ENCODE data around the gene GLB1L2.
"Not testable (repeated sequence)": the region's sequence is repeated elsewhere in the genome, so short reads cannot be mapped to it uniquely, and the experiment has no call there.

Gene GLB1L2

GRCh38 chr11:134331354-134332188 lies at the start of gene GLB1L2:
Gene GLB1L2, plus strand, starts transcription at chr11:134331988. Its CDS starts 74 bp downstream, at chr11:134332062.
- H3K9me2 ChIP-seq (ENCODE audit: low read depth, low read length), result no peaks in the 10 kb centered on the region
- no peaks in the 10 kb centered on the region for H4K20me1 ChIP-seq (ENCODE audit: insufficient read depth, low read length)

GRCh38 chr11:134282121-134283045 lies 49.4 kb upstream of the GLB1L2 start:
- no peak overlapping the region for H3K9ac ChIP-seq (ENCODE audit: low read length)
- no peak overlapping the region for H3K4me3 ChIP-seq (ENCODE audit: low read depth, low read length, poor library complexity, severe bottlenecking)
- H3K27me3 ChIP-seq (ENCODE audit: insufficient read depth, low read length), result no peaks in the 10 kb centered on the region
- no peaks in the 10 kb centered on the region for H3K79me2 ChIP-seq (ENCODE audit: insufficient read depth, low read length)
- H3K36me3 ChIP-seq (ENCODE audit: insufficient read depth, low read length), result no peaks in the 10 kb centered on the region
- H3F3A ChIP-seq (ENCODE audit: insufficient read depth, low read length), result no peaks in the 10 kb centered on the region
- no peak overlapping the region for H3K27ac ChIP-seq (ENCODE audit: low read depth, low read length, poor library complexity, severe bottlenecking)
- TF ChIP-seq CTCF (IDR thresholded peaks at IDR 0.05; ENCODE audit: low read length) (no peak), EZH2 (IDR thresholded peaks at IDR 0.05; ENCODE audit: borderline replicate concordance, low read length) (no peak)
- H3K4me1 ChIP-seq (ENCODE audit: insufficient read depth, low read length, severe bottlenecking), result no peaks in the 10 kb centered on the region
- no peaks in the 10 kb centered on the region for H3K9me3 ChIP-seq (ENCODE audit: low read length)
- H2AFZ ChIP-seq (ENCODE audit: low read length), result no peak overlapping the region
- no peak overlapping the region for H3K4me2 ChIP-seq (ENCODE audit: low read length)
- no peaks in the 10 kb centered on the region for H3K9me2 ChIP-seq (ENCODE audit: low read depth, low read length)
- no peaks in the 10 kb centered on the region for H4K20me1 ChIP-seq (ENCODE audit: insufficient read depth, low read length)

More at GRCh38 chr11:134331354-134332188, at the start of gene GLB1L2:
- Histone ChIP-seq H3K4me3 (ENCODE audit: low read depth, low read length, poor library complexity, severe bottlenecking) (no peak within 1 kb of the TSS), H3K27ac (ENCODE audit: low read depth, low read length, poor library complexity, severe bottlenecking) (no peak within 1 kb of the TSS), H3K27me3 (ENCODE audit: insufficient read depth, low read length) (no peaks in the 10 kb centered on the region), H3K9me3 (ENCODE audit: low read length) (no peaks in the 10 kb centered on the region), H3K4me2 (ENCODE audit: low read length) (no peak within 1 kb of the TSS), H3K4me1 (ENCODE audit: insufficient read depth, low read length, severe bottlenecking) (no peaks in the 10 kb centered on the region), H3K36me3 (ENCODE audit: insufficient read depth, low read length) (no peaks in the 10 kb centered on the region), H2AFZ (ENCODE audit: low read length) (no peak within 1 kb of the TSS), H3K9ac (ENCODE audit: low read length) (no peak within 1 kb of the TSS), H3K79me2 (ENCODE audit: insufficient read depth, low read length) (no peaks in the 10 kb centered on the region), H3F3A (ENCODE audit: insufficient read depth, low read length) (no peaks in the 10 kb centered on the region)
- TF ChIP-seq EZH2 (IDR thresholded peaks at IDR 0.05; ENCODE audit: borderline replicate concordance, low read length), result no peak

GRCh38 chr11:134283461-134284230 lies 48.1 kb upstream of the GLB1L2 start:
- Histone ChIP-seq H3K9me3 (ENCODE audit: low read length) (no peaks in the 10 kb centered on the region), H3K27me3 (ENCODE audit: insufficient read depth, low read length) (no peaks in the 10 kb centered on the region), H2AFZ (ENCODE audit: low read length) (no peak overlapping the region), H3K36me3 (ENCODE audit: insufficient read depth, low read length) (no peaks in the 10 kb centered on the region), H3K9ac (ENCODE audit: low read length) (no peak overlapping the region), H3K9me2 (ENCODE audit: low read depth, low read length) (no peaks in the 10 kb centered on the region), H3K4me1 (ENCODE audit: insufficient read depth, low read length, severe bottlenecking) (no peaks in the 10 kb centered on the region), H3F3A (ENCODE audit: insufficient read depth, low read length) (no peaks in the 10 kb centered on the region), H4K20me1 (ENCODE audit: insufficient read depth, low read length) (no peaks in the 10 kb centered on the region), H3K27ac (ENCODE audit: low read depth, low read length, poor library complexity, severe bottlenecking) (no peak overlapping the region), H3K79me2 (ENCODE audit: insufficient read depth, low read length) (no peaks in the 10 kb centered on the region), H3K4me2 (ENCODE audit: low read length) (no peak overlapping the region), H3K4me3 (ENCODE audit: low read depth, low read length, poor library complexity, severe bottlenecking) (no peak overlapping the region)
- no peak for TF ChIP-seq EZH2 (IDR thresholded peaks at IDR 0.05; ENCODE audit: borderline replicate concordance, low read length)

- not testable (repeated sequence) for H3K79me2 ChIP-seq (ENCODE audit: insufficient read depth, low read length)
Measured at GRCh38 chr11:134284349-134284748, 47.4 kb upstream of the GLB1L2 start.

More at GRCh38 chr11:134284349-134284748, 47.4 kb upstream of the GLB1L2 start:
- not testable (repeated sequence) for H3K4me2 ChIP-seq (ENCODE audit: low read length); H2AFZ ChIP-seq (ENCODE audit: low read length); H3K9ac ChIP-seq (ENCODE audit: low read length); H3K36me3 ChIP-seq (ENCODE audit: insufficient read depth, low read length); H3K9me3 ChIP-seq (ENCODE audit: low read length); H3K9me2 ChIP-seq (ENCODE audit: low read depth, low read length); H4K20me1 ChIP-seq (ENCODE audit: insufficient read depth, low read length); H3K4me3 ChIP-seq (ENCODE audit: low read depth, low read length, poor library complexity, severe bottlenecking); H3K4me1 ChIP-seq (ENCODE audit: insufficient read depth, low read length, severe bottlenecking); H3K27ac ChIP-seq (ENCODE audit: low read depth, low read length, poor library complexity, severe bottlenecking); H3F3A ChIP-seq (ENCODE audit: insufficient read depth, low read length); H3K27me3 ChIP-seq (ENCODE audit: insufficient read depth, low read length)
